ENCODE results near the gene HEATR1. TPM values are rescaled to one million over a fixed set of nuclear protein-coding genes. Genes with fewer than 3 reads are reported as not detected.
A peak's percentile ranks its signal among the peaks of the same experiment; 100 is the strongest.
"Not testable (repeated sequence)": the region's sequence is repeated elsewhere in the genome, so short reads cannot be mapped to it uniquely, and the experiment has no call there.

Gene HEATR1
- total RNA-seq, 1 experiment from 2014 or later, result 40.8 TPM

DNA sequence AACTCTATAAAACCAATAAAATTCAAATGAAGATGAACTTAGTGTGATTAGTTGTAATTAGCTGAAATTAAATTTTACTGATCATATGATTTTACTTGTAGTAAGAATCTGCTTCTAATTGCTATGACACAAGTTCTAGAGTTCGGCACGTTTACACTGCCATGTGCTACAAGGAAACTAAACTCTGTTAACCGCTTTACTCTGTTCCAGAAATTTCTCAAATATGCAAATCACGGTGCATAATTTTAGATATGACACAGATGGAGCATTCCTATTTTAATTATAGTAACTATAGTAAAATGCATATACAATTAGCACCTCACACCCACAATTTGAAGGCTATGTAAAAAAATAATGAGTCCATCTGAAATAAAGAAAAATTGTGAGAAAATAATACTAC lies 14.8 kb downstream of the HEATR1 start:
- no peak for DNase-seq (ENCODE audit: low spot score)

DNA sequence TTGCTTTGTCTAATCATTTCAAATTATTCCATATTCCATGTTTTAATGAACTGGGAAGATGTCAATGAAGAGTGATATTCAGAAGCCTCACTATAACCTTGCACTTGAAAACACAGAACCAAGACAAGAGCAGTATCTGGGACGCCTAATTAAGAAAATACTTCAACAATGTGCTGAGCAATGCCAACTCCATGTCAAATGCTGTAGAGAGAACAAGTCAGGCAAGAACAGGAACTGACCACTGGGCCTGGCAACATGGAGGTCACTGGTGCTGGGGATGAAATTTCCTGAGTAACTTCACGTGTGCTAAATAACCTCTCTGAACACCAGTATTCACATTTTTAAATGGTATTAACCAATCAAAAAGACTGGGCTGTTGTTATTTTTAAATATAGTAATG lies 22.8 kb downstream of the HEATR1 start:
- no peak for DNase-seq (ENCODE audit: low spot score)

DNA sequence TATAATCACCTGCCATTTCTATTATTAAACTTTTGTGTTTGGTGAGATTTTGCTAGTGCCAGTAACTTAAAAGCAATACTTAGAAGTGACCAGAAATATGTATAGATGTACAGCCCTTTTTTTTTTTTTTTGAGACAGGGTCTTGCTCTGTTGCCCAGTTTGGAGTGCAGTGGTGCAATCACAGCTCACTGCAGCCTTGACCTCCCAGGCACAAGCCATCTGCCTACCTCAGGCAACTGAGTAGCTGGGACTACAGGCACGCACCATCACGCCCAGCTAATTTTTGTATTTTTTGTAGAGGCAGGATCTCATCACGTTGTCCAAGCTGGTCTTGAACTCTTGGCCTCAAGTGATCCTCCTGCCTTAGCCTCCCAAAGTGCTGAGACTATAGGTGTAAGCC lies 23.9 kb downstream of the HEATR1 start:
- DNase-seq (ENCODE audit: low spot score), result not testable (repeated sequence)

DNA sequence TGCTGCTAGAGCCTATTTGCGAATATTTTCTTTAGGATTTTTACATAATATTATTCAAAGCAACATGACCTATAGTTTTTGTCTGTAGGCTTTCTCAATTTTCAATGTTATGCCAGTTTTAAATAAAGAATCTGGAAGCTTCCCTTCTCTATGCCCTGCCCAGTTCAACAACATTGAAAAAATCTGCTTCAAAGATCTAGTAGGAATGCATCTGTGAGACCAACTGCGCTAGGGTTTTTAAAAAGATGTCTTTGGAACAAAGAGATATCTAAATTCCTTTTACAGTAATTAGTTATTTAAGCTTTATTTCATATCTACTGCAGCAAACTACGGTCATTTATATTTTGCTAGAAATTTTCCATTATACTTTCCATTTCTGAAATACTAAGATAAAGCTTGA lies 25.7 kb downstream of the HEATR1 start:
- no peak for DNase-seq (ENCODE audit: low spot score)

DNA sequence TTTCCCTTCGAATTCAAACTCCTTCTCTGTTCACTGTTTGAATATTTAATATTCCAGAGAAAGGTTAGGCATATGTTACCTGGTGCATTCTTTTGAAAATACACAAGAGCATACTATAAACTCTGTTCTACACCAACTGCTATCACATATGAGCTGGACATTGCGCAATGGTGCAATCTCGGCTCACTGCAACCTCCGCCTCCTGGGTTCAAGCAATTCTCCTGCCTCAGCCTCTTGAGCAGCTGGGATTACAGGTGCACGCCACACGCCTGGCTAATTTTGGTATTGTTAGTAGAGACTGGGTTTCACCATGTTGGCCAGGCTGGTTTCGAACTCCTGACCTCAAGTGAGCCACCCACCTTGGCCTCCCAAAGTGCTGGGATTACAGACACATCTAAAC lies 27.3 kb downstream of the HEATR1 start:
- not testable (repeated sequence) for DNase-seq (ENCODE audit: low spot score)

DNA sequence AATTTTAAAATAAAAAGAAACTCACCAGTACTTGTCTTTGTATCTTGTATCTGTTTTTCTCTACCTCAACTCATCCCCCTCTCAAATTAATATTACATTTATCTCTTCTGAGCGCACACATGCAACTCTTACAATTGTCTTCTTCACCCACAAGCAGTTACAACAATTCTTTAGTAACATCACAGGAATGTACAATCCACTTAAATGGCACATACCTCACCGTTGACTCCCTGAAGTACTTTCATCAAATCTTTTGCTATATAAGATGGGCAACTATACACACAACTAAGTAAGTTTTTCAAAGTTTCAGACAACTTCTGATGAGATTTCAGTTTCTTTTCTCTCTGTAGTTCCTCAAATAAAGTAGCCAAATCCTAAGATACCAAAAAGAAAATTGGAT lies 28.3 kb downstream of the HEATR1 start:
- peak; percentile 6 for DNase-seq (ENCODE audit: low spot score)

DNA sequence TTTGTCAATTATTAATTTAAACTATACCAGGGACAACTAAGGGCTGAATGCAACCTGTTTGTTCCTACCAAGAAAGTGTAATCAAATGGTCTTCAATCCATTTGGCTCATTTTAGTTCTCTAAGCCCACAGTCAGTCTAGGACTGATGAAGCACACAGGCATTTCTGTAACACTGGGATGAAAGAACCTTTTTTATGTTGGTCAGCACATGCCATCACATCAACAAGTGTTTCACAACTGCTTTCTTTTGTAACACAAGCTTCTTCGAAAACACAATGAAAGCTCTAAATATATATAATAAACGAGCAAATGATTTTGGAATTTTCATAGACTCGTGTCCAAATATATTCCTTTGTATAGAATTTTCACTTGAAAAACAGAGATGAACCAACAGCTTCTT lies 28.8 kb downstream of the HEATR1 start:
- DNase-seq (ENCODE audit: low spot score), result no peak

DNA sequence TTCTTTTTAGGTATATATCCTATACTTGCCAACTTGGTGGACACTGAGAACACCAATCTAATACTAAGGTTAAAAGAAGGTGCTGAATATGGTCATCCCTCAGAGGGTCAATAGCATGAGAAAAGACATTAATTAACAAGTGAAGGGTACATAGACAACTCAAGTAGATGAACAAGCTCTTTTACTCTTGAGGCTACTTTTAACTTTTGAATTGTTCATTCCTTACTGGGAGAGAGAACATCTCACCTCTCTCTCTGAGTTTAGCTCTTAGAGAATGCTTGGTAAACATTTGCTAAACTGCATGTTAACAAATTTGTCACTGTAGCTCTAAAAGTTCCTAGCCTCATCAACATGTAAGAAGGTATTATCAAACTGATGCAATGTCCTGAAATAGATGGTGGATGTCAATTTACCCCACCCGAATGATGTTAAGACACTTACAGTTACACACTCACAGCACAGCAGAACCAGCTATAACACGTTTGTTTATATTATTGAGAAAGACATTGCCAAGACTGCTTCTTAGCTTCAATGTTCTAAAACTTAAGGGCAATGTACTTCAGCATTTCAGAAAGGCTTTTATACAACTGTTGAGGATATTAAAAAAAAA lies 35.9 kb downstream of the HEATR1 start:
- DNase-seq (ENCODE audit: low spot score), result no peak

DNA sequence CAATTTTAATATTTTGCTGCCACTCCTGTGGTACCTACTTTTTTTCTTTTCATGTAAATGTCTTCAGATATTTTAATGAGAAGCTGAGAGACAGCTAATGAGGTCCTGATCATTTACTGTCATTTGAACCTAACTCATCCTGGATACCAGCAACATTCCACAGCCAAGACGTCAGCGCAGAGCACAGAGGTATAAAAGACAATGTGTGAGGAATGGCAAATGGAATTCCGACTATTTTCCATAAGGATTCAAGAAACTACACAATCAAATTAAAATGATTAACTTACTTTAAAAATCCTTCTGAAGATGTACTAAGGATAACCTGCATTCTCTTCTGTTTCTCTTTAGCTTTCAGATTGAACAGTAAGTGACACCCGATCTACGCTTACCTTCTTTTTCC lies 38.8 kb downstream of the HEATR1 start:
- DNase-seq (ENCODE audit: low spot score), result no peak

DNA sequence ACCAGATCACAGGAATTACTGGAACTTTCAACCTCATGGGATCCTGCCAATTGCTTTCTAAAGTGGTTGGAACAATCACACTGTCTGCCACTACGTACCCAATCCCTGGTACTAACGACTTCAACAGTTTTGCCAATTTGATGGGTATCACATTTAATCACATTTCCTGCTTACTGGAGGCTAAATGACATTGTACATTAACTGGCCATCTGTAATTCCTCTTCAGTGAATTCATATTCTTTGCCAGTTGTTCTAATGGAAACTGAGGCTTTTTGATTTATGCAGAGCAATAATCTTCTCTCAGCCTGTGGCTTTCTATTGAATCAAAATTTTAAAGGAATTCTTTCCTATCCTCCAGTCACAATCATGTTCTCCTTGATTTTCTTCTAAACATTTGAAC lies 42.3 kb downstream of the HEATR1 start:
- no peak for DNase-seq (ENCODE audit: low spot score)

DNA sequence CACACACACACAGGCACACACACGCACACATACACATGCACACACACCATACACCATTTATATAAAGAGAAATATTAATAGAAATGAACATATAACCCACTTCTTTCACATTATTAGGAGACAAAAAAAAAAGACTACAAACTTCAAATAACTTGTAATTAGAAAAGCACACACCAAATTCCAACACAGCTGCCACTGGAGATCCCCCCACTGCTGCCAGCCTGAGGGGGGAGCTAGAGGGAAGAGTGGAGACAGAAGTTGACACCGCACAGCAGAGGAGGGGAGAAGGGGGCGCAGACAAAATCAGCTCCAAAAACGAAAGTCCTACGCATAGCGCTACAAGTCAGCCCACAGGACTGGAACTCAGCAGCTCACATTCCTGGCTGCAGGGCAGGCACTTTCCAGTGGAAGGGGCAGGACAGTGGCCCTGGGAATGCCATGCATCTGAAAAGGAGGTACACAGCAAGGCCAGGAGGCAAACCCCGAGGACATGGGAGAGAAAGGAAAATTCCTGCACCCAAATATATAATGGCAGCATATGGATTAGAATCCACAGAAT lies 44.0 kb downstream of the HEATR1 start:
- DNase-seq (ENCODE audit: low spot score), result no peak

DNA sequence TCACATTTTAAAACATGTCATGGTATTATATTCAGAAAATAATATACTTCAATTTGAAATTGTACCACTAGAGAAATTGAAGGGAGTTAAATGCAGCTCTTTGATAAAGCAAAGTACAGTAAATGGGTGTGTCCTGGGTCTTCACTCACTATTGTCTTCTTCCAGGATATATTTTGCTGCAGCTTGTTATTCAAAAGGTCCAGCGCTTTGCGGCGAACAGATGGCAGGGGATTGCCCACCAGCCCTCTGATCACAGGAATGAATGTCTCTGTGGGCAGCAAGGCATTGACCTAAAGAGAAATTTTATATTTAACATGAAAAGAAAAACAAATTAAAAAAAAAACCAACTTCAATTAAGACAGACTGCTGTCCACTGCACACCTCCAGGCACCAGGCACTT lies 45.5 kb downstream of the HEATR1 start:
- DNase-seq (ENCODE audit: low spot score), result no peak

DNA sequence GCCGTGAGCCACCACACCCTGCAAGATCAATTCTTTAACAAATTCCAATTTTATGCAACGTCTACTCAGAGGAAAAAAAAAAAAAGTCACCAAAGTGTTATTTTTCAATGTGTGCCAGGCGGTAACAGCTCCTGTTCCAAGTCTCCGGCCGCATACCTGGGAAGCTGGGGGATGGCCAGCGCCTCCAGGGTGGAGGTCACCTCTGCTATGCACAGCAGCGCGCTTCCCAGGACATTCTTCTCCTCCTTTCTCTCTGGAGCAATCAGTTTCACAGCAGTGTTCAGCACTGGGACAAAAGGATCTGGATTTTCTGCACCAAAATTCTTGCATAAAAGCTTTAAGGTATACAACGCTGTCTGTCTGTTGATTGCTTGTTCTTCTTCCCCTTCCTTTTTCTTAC lies 46.2 kb downstream of the HEATR1 start:
- DNase-seq (ENCODE audit: low spot score), result no peak

DNA sequence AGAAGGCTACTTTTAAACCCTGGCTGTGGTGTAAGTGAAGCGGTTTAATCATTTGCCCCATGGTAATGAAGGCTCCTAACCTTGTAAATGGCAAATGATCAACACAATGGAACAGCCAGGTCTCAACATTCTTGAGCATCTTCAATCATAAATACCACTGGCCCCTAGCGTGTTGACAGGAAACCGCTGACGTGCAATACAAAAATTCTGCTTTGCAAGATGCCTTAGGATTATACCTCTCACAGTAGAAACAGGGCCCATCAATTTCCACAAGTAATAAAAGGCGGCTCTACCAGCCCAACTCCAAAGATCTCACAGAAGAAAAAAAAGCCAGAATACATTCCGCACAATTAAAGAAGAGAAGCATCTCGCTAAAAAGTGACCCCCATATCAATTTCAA lies 47.7 kb downstream of the HEATR1 start:
- no peak for DNase-seq (ENCODE audit: low spot score)

DNA sequence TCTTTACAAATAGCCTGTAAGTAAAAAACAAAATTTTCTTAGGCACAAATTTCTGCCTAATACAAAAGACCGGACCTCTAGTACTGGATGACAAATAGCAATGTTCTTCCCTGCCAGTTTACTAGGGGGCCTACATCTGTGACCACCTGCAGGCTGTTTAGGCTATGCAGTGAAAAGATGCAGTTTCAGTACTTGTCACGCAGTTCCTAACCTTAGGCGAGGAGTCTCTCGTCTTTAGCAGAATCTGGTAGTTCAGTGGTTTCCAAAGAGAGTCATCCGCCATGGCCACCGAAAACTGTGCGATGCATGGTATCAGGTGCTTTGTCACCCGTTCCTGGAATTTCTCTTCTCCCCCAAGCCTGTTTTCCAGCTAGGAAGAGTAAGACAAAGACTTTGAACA lies 50.9 kb downstream of the HEATR1 start:
- no peak for DNase-seq (ENCODE audit: low spot score)

DNA sequence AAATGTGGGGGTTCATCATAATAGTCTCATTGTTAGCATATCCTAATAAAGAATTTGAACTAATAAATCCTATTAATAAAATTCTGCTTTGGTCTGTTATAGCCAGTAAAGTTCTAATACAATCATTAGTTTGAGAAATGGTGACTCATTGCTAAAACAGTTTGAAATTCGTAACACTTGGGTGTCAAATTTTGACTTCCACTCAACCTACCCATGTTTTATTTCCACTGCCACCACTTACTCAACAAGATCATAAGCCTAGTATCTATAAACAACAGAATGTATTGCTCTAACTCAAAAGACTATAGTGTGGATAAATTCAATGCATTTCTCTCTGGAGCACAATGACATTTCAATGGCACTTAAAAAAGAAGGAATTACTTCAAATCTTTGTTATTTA lies 51.4 kb downstream of the HEATR1 start:
- no peak for DNase-seq (ENCODE audit: low spot score)

DNA sequence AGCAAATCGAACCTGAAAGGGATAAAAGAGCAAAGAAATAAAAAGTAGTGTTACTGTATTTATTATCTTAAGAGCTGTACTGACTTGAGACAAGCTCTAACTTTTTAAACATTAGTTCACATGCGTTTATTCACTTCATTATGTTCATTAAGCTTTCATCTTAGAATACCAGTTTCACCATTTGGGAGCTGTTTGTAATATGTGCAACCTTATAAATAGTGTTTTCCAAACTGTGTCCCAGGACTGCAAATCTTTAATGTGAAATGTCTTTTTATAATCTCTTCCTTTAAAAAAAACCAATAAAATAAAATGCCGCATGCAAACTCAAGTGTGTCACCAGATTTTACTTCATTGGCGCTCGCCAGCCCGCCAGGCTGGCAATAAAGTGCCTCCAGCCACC lies 52.2 kb downstream of the HEATR1 start:
- no peak for DNase-seq (ENCODE audit: low spot score)

DNA sequence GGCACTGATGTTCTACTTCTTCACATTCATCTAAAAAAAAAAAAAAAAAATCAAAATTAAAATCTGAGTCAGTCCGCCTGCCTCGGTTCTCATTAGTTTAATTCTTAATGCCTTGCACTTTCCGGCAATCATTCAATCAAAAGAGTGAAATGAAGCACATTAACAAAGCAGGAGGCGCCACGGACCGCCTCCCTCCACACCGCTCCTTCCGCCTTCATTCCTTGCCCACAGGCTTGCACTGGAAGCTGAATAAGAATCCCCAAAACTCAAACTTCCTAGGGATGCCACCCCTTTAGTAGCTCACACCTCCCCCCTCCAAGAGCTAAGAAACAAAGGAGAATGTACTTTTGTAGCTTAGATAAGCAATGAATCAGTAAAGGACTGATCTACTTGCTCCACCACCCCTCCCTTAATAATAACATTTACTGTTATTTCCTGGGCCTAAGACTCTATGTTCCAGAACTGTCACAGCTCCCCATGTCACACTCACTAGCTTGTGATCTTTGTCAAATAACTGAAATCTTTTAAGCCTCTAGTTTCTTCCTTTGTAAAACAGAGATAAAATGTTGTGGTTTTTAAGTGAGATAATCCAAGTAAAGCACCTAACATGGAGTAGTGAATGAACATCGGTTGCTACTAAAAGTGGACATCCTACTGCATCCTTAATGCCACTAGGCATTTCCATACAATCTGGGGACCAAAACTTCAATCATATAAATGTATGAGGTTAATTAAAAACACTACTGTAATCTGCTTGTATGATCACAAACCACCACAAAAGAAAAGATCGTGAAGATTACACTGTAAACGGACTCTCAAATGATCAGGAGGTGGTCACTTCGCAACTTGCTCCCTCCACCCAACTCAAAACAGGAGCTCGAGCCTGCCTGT lies 53.1 kb downstream of the HEATR1 start:
- DNase-seq (ENCODE audit: low spot score), result no peak

DNA sequence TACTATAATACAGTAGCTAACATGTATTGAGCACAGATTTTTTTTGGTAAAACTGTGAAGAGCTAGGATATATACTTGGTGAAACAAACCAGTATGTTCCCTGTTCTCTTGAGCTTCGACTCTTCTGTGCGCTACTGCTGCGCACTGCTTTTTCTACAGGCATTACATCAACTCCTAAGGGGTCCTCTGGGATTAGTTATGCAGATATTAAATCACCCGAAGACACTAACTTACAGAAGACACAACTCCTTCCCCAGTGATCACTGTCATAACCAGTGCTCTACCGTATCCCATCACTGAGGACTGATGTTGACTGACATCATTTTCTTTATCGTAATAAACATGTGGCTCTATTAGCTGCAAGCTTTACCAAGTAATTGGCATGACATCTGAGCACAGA lies 55.9 kb downstream of the HEATR1 start:
- DNase-seq (ENCODE audit: low spot score), result no peak

DNA sequence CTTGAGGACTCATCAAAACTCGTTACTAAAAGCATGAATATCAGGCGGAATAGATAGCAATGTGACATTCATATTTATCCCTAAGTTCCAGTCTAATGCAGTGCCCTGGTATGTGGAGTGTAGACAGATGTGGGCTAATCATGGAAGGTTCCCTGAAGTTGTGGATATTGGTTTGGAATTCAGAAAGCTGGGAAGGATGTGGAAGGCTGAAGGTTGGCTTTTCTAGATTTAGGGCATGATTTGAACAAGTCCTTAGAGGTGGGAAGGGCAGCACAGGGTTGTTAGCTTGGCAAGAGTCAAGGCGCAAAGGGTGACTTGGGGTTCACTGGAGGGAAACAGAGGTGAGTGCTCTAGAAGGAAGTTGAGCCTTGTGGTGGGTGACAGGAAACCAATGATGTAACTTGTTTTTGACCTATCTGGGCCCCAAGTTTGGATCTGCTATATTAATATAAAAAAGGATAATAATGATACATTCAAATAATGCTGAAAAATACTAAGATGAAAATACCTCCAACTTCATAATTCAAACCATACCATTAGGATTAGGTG lies 58.6 kb downstream of the HEATR1 start:
- DNase-seq (ENCODE audit: low spot score), result no peak

DNA sequence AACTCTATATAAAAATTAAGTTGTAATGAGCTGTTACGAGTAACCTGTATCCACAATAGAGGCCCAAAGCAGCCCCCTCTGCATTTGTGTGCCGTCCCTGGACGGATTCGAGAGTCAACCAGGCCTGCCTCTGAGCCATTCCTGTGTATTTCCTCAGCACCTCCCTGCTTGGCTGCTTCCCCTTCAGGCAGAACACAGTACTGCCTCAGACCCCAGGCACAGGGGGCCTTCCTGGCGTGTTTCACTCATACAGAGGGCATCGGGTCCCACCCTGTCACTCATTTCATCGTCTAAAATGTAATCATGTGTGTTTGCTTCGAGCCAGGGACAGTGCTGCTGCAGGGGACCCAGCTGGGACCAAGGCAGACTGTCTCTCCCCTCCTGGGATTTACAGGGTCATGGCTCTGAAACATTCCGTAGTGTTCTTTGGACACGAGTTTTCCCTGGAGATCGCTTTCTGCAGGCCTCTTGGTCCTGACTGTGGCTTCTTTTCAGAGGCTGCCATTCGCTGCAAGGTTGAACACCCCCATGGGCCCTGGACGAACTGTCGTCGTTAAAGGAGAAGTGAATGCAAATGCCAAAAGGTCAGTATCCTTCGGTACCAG lies 61.1 kb downstream of the HEATR1 start:
- no peak for DNase-seq (ENCODE audit: low spot score)

DNA sequence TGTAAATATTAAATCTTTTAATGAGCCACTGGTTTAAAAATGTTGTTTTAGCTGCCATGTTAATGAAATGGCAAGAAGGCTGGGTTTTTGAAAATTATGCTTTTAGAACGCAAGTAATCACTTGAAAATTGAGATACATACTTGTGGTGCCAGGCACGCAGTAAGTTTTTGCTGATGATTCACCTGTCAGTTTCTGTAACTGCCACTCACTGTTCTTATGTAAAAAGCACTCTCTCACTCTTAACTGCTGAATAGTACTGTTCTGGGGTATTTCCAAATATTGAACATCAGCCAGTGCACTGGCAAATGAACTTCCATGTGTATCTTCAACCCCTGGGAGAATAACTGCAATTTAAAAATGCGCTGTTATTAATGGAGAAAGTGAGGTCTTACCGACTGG lies 62.6 kb downstream of the HEATR1 start:
- DNase-seq (ENCODE audit: low spot score), result no peak
